HepG2 (cell line): ENCODE measurements around the gene HNRNPA1. TPM values are rescaled to one million over a fixed set of nuclear protein-coding genes. Genes with fewer than 3 reads are reported as not detected.
A peak's percentile ranks its signal among the peaks of the same experiment; 100 is the strongest.

Experiments used
- CCDC6 ChIP-seq: sonication (generic); formaldehyde crosslinking; IDR thresholded peaks from 2 replicates; pipeline ENCODE4 v1.8.1; 2022; ENCODE audit warnings: mild to moderate bottlenecking, missing genetic modification reagents, moderate library complexity
- CHD4 ChIP-seq: fragments of 200-600 bp; sonication (generic); IDR thresholded peaks from 2 replicates; pipeline ENCODE4 v1.7.0; 2017; ENCODE audit warnings: mild to moderate bottlenecking, low read length, borderline replicate concordance
- DNMT3B ChIP-seq: conservative IDR thresholded peaks from 2 replicates; pipeline ENCODE4 v1.6.1; 2016; ENCODE audit warnings: missing biosample characterization, control low read depth
- ERF ChIP-seq: IDR thresholded peaks from 2 replicates; pipeline ENCODE4 v1.6.1; 2018; ENCODE audit warnings: missing biosample characterization, missing genetic modification reagents
- HNRNPUL1 ChIP-seq: fragments of 200-400 bp; formaldehyde crosslinking; IDR thresholded peaks from 2 replicates; pipeline ENCODE4 v1.6.1; 2017; ENCODE audit warnings: low read depth, mild to moderate bottlenecking, low read length, moderate library complexity
- HOXA5 ChIP-seq: sonication (generic); formaldehyde crosslinking; IDR thresholded peaks from 2 replicates; pipeline ENCODE4 v1.4.0; 2020; ENCODE audit warnings: missing genetic modification reagents
- KDM5B ChIP-seq: sonication (generic); formaldehyde crosslinking; IDR thresholded peaks from 2 replicates; pipeline ENCODE4 v1.4.0; 2020; ENCODE audit warnings: missing genetic modification reagents, mild to moderate bottlenecking, borderline replicate concordance
- MTF2 ChIP-seq: sonication (generic); formaldehyde crosslinking; IDR thresholded peaks from 2 replicates; pipeline ENCODE4 v1.5.0; 2020; ENCODE audit warnings: missing genetic modification reagents, borderline replicate concordance
- NR1H2 ChIP-seq: sonication (generic); formaldehyde crosslinking; IDR thresholded peaks from 2 replicates; pipeline ENCODE4 v1.8.1; 2022; ENCODE audit warnings: low read depth, missing genetic modification reagents, borderline replicate concordance
- NR2F2 ChIP-seq: IDR thresholded peaks from 2 replicates; pipeline ENCODE4 v1.6.1; 2012; ENCODE audit warnings: low read depth, inconsistent platforms, borderline replicate concordance
- ONECUT2 ChIP-seq: sonication (generic); formaldehyde crosslinking; IDR thresholded peaks from 2 replicates; pipeline ENCODE4 v1.4.0; 2020; ENCODE audit warnings: missing genetic modification reagents
- RBAK ChIP-seq: sonication (generic); formaldehyde crosslinking; IDR thresholded peaks from 2 replicates; pipeline ENCODE4 v1.5.1; 2020; ENCODE audit warnings: mild to moderate bottlenecking, missing genetic modification reagents
- RELA ChIP-seq: sonication (generic); formaldehyde crosslinking; IDR thresholded peaks from 2 replicates; pipeline ENCODE4 v1.4.0; 2020; ENCODE audit warnings: missing genetic modification reagents
- SATB2 ChIP-seq: sonication (generic); formaldehyde crosslinking; IDR thresholded peaks from 2 replicates; pipeline ENCODE4 v1.5.0; 2020; ENCODE audit warnings: missing genetic modification reagents
- SP140L ChIP-seq: sonication (generic); formaldehyde crosslinking; IDR thresholded peaks from 2 replicates; pipeline ENCODE4 v1.4.0; 2020; ENCODE audit warnings: missing genetic modification reagents, borderline replicate concordance
- ZFP37 ChIP-seq: sonication (generic); formaldehyde crosslinking; IDR thresholded peaks from 2 replicates; pipeline ENCODE4 v1.4.0; 2020; ENCODE audit warnings: missing genetic modification reagents, borderline replicate concordance
- ZMAT3 ChIP-seq: sonication (generic); formaldehyde crosslinking; conservative IDR thresholded peaks from 2 replicates; pipeline ENCODE4 v1.7.0; 2021; ENCODE audit warnings: missing genetic modification reagents
- ZMYM4 ChIP-seq: sonication (generic); formaldehyde crosslinking; IDR thresholded peaks from 2 replicates; pipeline ENCODE4 v1.8.1; 2023; ENCODE audit warnings: mild to moderate bottlenecking, missing genetic modification reagents
- ZNF143 ChIP-seq: sonication (generic); formaldehyde crosslinking; IDR thresholded peaks from 2 replicates; pipeline ENCODE4 v1.4.0; 2020; ENCODE audit warnings: missing genetic modification reagents
- ZNF432 ChIP-seq: sonication (generic); formaldehyde crosslinking; IDR thresholded peaks from 2 replicates; pipeline ENCODE4 v1.5.0; 2020; ENCODE audit warnings: missing genetic modification reagents, mild to moderate bottlenecking, borderline replicate concordance
- ZNF629 ChIP-seq: sonication (generic); formaldehyde crosslinking; conservative IDR thresholded peaks from 2 replicates; pipeline ENCODE4 v1.5.0; 2020; ENCODE audit warnings: missing genetic modification reagents
- ZNF878 ChIP-seq: sonication (generic); formaldehyde crosslinking; IDR thresholded peaks from 2 replicates; pipeline ENCODE4 v1.8.1; 2023; ENCODE audit warnings: mild to moderate bottlenecking, missing genetic modification reagents, moderate library complexity
- polyA plus RNA-seq, 8 experiments: library from polyadenylated mRNA; depleted of rRNA in 3 of 8; stranded (reverse) in 7 of 8; unstranded in 1 of 8; fragments of >200 nt; fragmentation: Illumina TruSeq in 4 of 8; extraction: Trizol in 4 of 8; gene quantifications; 2 replicates each; pipeline versions ENCODE4 v1.2.1 to v1.2.3, GENCODE V29; 2011 to 2016; ENCODE audit warnings: low read depth in 4 of 8, missing spikeins in 1 of 8, mixed read lengths in 1 of 8; ENCODE audit not compliant: insufficient read depth in 1 of 8
- total RNA-seq, 5 experiments: library from RNA; depleted of rRNA; stranded (reverse); fragments of >200 nt; fragmentation: Illumina TruSeq; extraction: Trizol; gene quantifications; 2 replicates each; pipeline ENCODE4 v1.2.3, GENCODE V29; 2016; ENCODE audit warnings: low read depth in 1 of 5
- TF ChIP-seq, protein P1 (sequence below): sonication (generic); formaldehyde crosslinking; IDR thresholded peaks from 2 replicates; pipeline ENCODE4 v1.4.0; 2020; ENCODE audit warnings: missing genetic modification reagents, borderline replicate concordance
- TF ChIP-seq, protein P2 (sequence below): IDR thresholded peaks from 2 replicates; pipeline ENCODE4 v1.6.1; 2018; ENCODE audit warnings: missing genetic modification reagents
- TF ChIP-seq, protein P3 (sequence below): sonication (generic); formaldehyde crosslinking; IDR thresholded peaks from 2 replicates; pipeline ENCODE4 v1.8.0; 2022; ENCODE audit warnings: mild to moderate bottlenecking, missing genetic modification reagents, moderate library complexity
- TF ChIP-seq, protein P4 (sequence below): IDR thresholded peaks from 2 replicates; pipeline ENCODE4 v1.6.1; 2016

Gene HNRNPA1
- total and polyA plus RNA-seq, 2 of the 13 experiments (the other 11 are each of a cell fraction or from before 2014, with no cell fraction given), result 535 to 1,820 TPM

DNA sequence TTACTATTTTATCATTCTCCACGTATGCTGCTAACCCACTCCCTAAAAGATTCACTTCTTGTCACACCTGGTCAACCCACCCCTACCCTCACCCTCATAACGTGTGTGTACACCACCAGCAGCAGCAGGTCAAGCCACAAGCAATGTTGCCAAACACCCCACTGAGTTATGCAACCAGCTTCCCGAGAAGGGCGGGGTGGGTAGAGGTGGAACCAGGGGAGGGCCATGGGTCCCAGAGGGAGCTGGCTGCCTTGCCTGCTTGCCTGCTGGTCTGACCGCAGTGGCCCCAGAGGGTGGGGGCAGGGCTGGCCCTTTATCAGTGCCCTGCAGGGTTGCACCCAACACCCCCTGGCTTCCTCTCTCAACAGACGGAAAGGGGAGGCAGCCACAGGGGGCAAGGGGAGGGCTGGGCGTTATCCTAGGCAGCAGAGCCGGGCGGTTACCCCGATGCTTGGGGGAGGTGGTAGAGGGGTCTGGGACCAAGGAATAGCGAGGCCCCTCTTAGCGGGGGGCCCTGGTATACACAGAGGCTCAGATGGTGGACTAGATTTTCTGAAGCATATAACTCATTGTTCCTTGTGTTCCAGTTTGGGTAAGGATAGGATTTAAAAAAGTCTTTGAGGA lies 23.8 kb downstream of the HNRNPA1 start (continued):
- TF ChIP-seq, protein P1, sequence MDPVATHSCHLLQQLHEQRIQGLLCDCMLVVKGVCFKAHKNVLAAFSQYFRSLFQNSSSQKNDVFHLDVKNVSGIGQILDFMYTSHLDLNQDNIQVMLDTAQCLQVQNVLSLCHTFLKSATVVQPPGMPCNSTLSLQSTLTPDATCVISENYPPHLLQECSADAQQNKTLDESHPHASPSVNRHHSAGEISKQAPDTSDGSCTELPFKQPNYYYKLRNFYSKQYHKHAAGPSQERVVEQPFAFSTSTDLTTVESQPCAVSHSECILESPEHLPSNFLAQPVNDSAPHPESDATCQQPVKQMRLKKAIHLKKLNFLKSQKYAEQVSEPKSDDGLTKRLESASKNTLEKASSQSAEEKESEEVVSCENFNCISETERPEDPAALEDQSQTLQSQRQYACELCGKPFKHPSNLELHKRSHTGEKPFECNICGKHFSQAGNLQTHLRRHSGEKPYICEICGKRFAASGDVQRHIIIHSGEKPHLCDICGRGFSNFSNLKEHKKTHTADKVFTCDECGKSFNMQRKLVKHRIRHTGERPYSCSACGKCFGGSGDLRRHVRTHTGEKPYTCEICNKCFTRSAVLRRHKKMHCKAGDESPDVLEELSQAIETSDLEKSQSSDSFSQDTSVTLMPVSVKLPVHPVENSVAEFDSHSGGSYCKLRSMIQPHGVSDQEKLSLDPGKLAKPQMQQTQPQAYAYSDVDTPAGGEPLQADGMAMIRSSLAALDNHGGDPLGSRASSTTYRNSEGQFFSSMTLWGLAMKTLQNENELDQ (CRISPR knock-in tag), result no peak
- TF ChIP-seq NR1H2 (no peak), ZNF629 (CRISPR knock-in tag) (no peak), DNMT3B (CRISPR knock-in tag) (no peak), ZMYM4 (CRISPR knock-in tag) (no peak), ZNF432 (CRISPR knock-in tag) (no peak), RBAK (CRISPR knock-in tag) (no peak), NR2F2 (peak; percentile 35; the same call in 1 of the 2 replicates), ERF (CRISPR knock-in tag) (no peak), HNRNPUL1 (no peak), HOXA5 (CRISPR knock-in tag) (no peak), ZMAT3 (CRISPR knock-in tag) (no peak), ZFP37 (CRISPR knock-in tag) (no peak), ZNF878 (CRISPR knock-in tag) (no peak), SATB2 (CRISPR knock-in tag) (no peak), MTF2 (CRISPR knock-in tag) (no peak), RELA (CRISPR knock-in tag) (0 out of 2 replicates have a peak, but pooled peaks have one; percentile 61), SP140L (no peak), CCDC6 (CRISPR knock-in tag) (0 out of 2 replicates have a peak, but pooled peaks have one; percentile 49), ZNF143 (no peak), KDM5B (CRISPR knock-in tag) (no peak), CHD4 (no peak), ONECUT2 (CRISPR knock-in tag) (no peak)
- TF ChIP-seq, protein P2, sequence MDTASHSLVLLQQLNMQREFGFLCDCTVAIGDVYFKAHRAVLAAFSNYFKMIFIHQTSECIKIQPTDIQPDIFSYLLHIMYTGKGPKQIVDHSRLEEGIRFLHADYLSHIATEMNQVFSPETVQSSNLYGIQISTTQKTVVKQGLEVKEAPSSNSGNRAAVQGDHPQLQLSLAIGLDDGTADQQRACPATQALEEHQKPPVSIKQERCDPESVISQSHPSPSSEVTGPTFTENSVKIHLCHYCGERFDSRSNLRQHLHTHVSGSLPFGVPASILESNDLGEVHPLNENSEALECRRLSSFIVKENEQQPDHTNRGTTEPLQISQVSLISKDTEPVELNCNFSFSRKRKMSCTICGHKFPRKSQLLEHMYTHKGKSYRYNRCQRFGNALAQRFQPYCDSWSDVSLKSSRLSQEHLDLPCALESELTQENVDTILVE, result peak; percentile 41; the same call in 1 of the 2 replicates
- TF ChIP-seq, protein P3, sequence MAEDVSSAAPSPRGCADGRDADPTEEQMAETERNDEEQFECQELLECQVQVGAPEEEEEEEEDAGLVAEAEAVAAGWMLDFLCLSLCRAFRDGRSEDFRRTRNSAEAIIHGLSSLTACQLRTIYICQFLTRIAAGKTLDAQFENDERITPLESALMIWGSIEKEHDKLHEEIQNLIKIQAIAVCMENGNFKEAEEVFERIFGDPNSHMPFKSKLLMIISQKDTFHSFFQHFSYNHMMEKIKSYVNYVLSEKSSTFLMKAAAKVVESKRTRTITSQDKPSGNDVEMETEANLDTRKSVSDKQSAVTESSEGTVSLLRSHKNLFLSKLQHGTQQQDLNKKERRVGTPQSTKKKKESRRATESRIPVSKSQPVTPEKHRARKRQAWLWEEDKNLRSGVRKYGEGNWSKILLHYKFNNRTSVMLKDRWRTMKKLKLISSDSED (CRISPR knock-in tag), result no peak
- TF ChIP-seq, protein P4, sequence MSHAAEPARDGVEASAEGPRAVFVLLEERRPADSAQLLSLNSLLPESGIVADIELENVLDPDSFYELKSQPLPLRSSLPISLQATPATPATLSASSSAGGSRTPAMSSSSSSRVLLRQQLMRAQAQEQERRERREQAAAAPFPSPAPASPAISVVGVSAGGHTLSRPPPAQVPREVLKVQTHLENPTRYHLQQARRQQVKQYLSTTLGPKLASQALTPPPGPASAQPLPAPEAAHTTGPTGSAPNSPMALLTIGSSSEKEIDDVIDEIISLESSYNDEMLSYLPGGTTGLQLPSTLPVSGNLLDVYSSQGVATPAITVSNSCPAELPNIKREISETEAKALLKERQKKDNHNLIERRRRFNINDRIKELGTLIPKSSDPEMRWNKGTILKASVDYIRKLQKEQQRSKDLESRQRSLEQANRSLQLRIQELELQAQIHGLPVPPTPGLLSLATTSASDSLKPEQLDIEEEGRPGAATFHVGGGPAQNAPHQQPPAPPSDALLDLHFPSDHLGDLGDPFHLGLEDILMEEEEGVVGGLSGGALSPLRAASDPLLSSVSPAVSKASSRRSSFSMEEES (CRISPR knock-in tag), result 0 out of 2 replicates have a peak, but pooled peaks have one; percentile 16
